LNCaP clone FGC (cell line): ENCODE measurements around the gene BTRC.

Source experiments
- DNase-seq: peaks from one replicate; pipeline ENCODE4 v3.0.0-alpha.2; 2011; ENCODE audit warnings: low read depth
- H3K4me3 ChIP-seq: 2 replicates; pipeline ENCODE4 v1.5.1; 2011; ENCODE audit warnings: mild to moderate bottlenecking, low read depth, low read length, control low read depth
- TF ChIP-seq, protein P1 (sequence below): IDR thresholded peaks from 2 replicates; pipeline ENCODE4 v1.5.1; 2012; ENCODE audit warnings: mild to moderate bottlenecking; ENCODE audit not compliant: control insufficient read depth, insufficient read depth; ENCODE audit errors: extremely low read depth

Gene BTRC

DNA sequence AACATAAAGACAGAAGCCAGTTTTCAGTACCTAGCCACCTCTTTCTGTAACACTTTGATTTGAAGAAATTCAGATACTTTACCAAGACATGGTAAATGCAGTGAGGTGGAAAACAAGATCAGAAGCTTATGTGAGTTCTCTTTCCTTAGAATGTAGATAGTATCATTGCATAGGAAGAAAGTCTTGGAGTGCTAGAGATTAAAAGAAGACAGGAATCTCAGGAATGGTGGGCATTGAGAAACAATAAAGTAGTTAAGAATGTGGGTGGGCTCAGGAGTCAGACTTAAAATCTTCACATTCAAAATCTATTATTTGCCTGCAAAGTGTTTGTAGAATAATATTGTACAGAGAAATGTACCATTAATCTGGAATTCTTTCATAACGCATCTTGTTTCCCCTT lies 175.2 kb downstream of the BTRC start:
- TF ChIP-seq, protein P1, sequence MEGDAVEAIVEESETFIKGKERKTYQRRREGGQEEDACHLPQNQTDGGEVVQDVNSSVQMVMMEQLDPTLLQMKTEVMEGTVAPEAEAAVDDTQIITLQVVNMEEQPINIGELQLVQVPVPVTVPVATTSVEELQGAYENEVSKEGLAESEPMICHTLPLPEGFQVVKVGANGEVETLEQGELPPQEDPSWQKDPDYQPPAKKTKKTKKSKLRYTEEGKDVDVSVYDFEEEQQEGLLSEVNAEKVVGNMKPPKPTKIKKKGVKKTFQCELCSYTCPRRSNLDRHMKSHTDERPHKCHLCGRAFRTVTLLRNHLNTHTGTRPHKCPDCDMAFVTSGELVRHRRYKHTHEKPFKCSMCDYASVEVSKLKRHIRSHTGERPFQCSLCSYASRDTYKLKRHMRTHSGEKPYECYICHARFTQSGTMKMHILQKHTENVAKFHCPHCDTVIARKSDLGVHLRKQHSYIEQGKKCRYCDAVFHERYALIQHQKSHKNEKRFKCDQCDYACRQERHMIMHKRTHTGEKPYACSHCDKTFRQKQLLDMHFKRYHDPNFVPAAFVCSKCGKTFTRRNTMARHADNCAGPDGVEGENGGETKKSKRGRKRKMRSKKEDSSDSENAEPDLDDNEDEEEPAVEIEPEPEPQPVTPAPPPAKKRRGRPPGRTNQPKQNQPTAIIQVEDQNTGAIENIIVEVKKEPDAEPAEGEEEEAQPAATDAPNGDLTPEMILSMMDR, result no peak

DNA sequence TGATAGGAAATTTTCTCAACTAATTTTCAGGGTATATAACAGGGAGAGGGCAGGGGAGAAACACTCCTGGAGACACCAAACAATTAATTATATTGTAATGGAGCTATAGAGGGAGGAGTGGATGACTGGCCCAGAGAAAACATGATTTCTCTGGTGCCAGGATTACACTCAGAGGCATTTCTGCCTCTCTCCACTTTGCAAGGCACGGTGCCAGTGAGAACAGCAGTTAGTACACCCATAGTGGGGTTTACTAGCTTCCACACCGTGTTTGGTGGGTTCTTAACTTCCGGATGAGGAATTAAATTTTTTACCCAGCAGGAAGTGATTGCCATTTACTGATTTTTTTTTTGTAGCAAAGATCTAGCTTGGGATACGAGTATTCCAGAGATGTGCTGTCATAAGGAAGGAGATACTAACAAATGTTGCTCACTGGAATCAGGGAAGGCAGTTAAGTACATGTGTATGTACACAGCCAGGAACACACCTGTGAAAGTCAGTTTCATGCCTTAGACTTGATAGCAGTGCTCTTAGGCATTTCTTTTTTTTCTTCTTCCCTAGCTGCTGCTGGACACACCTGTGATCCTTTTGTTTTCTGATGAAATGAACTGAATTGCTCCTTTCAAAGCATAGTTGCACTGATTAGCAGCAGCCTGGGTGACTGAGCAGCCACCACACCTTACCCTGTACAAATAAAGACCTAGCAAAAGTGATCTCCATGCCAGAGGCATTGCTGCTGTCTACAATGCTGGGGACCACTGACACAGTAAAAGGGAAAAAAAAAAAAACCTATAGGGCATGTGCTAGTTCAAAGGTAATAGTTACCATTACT lies 176.0 kb downstream of the BTRC start:
- DNase-seq, result peak; percentile 58
- H3K4me3 ChIP-seq, result no peak overlapping the region
- TF ChIP-seq, protein P1, result no peak

More for the DNA sequence above, 175.2 kb downstream of the BTRC start:
- no peak overlapping the region for H3K4me3 ChIP-seq
- DNase-seq, result no peak

DNA sequence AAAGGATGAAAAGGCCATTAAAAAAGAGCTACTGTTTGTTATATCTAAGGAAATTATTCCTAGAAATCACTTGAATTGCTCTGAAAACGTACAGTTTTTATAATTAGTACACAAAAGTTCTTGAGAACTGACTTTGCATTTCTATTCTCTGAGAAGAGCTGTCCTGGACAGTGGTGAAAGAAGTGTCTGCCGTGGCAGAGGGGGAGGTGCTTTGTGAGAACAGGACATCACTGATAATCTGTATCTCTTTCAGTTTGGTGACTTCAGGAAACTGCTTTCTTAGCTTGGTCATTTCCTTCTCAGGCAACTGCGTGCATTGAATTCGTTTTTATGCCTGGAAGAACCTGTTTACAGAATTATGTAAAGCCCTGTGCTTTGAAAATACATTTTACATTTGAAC lies 182.0 kb downstream of the BTRC start:
- no peak for DNase-seq
- TF ChIP-seq, protein P1, result no peak
- no peak overlapping the region for H3K4me3 ChIP-seq

DNA sequence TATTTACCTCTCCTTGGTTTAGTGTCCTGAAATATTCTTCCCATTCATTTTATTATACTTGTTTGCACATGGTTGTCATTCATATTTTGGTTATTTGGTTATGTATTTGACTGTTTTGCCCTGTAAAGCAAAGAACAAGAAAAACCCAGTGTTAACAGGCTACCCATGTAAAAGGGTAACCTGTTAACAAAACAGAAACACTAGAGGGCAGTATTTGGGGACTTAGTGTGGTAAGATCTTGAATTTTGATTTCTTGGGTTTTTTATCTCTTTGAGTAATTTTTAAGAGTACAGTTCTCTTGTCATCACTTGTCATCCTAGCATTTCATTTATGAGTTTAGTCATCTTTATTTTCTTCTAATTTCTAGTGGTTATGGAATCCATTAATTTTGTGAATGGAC lies 182.8 kb downstream of the BTRC start:
- no peak overlapping the region for H3K4me3 ChIP-seq
- DNase-seq, result no peak
- TF ChIP-seq, protein P1, result peak; percentile 48

DNA sequence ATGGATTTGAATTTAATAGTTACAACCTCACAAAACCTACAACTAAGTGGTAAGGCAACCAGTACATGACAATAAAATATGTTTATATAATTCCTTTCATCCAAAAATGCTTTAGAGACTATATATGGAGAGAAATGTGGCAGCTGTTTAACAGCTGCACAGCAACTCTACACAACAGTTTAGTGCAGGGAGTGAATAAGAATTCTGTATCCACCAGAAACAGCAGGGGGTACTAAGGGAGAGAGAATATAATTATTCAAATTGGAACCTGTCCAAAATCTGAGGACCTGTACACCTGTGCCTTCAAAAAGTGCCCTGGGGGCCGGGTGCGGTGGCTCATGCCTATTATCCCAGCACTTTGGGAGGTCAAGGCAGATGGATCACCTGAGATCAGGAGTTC lies 184.5 kb downstream of the BTRC start:
- TF ChIP-seq, protein P1, result no peak
- no peak overlapping the region for H3K4me3 ChIP-seq
- DNase-seq, result no peak

DNA sequence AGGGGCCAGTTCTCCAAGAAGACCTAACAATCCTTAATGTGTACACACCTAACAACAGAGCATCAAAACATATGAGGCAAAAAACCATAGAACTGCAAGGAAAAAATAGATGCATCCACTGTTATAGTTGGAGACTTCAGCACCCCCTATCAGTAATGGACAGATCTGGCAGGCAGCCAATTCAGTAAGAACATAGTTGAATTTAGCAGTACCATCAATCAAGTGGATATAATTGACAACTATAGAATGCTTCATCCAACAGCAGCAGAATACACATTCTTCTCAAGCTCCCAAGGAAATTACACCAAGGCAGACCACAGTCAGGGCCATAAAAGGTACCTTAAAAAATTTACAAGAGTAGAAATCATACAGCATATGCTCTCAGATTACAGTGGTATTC lies 191.9 kb downstream of the BTRC start:
- TF ChIP-seq, protein P1, result no peak
- DNase-seq, result no peak
- no peak overlapping the region for H3K4me3 ChIP-seq

DNA sequence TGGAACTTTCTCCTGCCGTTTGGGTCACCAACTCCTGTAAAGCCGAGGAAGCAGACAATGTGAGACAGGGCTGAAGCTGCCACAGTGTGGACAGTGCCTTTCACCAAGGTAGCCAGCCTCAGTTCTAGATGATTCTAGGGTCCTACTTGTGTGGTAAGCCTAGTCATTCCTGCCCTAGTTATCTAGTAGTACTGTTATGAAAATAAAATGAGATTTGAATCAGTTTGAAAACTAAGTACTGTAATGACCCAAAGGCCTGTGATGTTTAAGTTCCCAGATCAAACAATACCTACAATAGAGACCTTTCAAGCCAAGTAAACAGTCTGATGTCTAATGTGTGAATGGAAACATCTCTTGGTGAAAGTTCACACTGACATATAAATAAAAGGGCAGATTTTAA lies 197.0 kb downstream of the BTRC start:
- TF ChIP-seq, protein P1, result no peak
- H3K4me3 ChIP-seq, result no peak overlapping the region
- no peak for DNase-seq
